OCI-LY1 (cell line): ENCODE results near the gene BMPR1A.

Experiments
- H2AFZ ChIP-seq: fragments of 200-600 bp; sonication (generic), shearing (Covaris generic); 2 replicates; pipeline ENCODE4 v1.6.0; 2014; ENCODE audit warnings: antibody characterized with exemption, mild to moderate bottlenecking, low read length
- H3F3A ChIP-seq: fragments of 200-600 bp; sonication (generic), shearing (Covaris generic); 2 replicates; pipeline ENCODE4 v1.6.0; 2014; ENCODE audit warnings: mild to moderate bottlenecking, antibody characterized with exemption, low read length, moderate library complexity; ENCODE audit not compliant: insufficient read depth
- H3K27ac ChIP-seq: fragments of 200-600 bp; sonication (generic); 2 replicates; pipeline ENCODE4 v1.5.1; 2014; ENCODE audit warnings: low read length, mixed run types, mild to moderate bottlenecking, low read depth; ENCODE audit not compliant: poor library complexity, severe bottlenecking
- H3K27me3 ChIP-seq: fragments of 200-600 bp; sonication (generic); 2 replicates; pipeline ENCODE4 v1.6.0; 2014; ENCODE audit warnings: antibody characterized with exemption, mild to moderate bottlenecking, low read length, moderate library complexity; ENCODE audit not compliant: insufficient read depth
- H3K36me3 ChIP-seq: fragments of 200-600 bp; sonication (generic); 2 replicates; pipeline ENCODE4 v1.6.1; 2014; ENCODE audit warnings: mild to moderate bottlenecking, antibody characterized with exemption, low read length, moderate library complexity, mixed read lengths; ENCODE audit not compliant: insufficient read depth
- H3K4me1 ChIP-seq: fragments of 200-600 bp; sonication (generic); 2 replicates; pipeline ENCODE4 v1.5.1; 2014; ENCODE audit warnings: mild to moderate bottlenecking, low read length, moderate library complexity; ENCODE audit not compliant: insufficient read depth, severe bottlenecking
- H3K4me2 ChIP-seq: fragments of 200-600 bp; sonication (generic), shearing (Covaris generic); 2 replicates; pipeline ENCODE4 v1.6.1; 2014; ENCODE audit warnings: low read length
- H3K4me3 ChIP-seq: fragments of 200-600 bp; sonication (generic); 2 replicates; pipeline ENCODE4 v1.5.1; 2014; ENCODE audit warnings: low read length, low read depth, mild to moderate bottlenecking, mixed read lengths; ENCODE audit not compliant: poor library complexity, severe bottlenecking
- H3K79me2 ChIP-seq: fragments of 200-600 bp; shearing (Covaris generic); 2 replicates; pipeline ENCODE4 v1.6.1; 2016; ENCODE audit warnings: mixed run types, low read length, mixed read lengths; ENCODE audit not compliant: insufficient read depth
- H3K9ac ChIP-seq: fragments of 200-600 bp; sonication (generic), shearing (Covaris generic); 2 replicates; pipeline ENCODE4 v1.6.1; 2014; ENCODE audit warnings: mild to moderate bottlenecking, low read length, mixed read lengths
- H3K9me2 ChIP-seq: fragments of 200-600 bp; sonication (generic), shearing (Covaris generic); 2 replicates; pipeline ENCODE4 v1.6.1; 2014; ENCODE audit warnings: low read depth, mild to moderate bottlenecking, low read length, mixed read lengths
- H3K9me3 ChIP-seq: fragments of 200-600 bp; shearing (Covaris generic); 2 replicates; pipeline ENCODE4 v1.6.1; 2014; ENCODE audit warnings: low read length, mixed read lengths
- H4K20me1 ChIP-seq: fragments of 200-600 bp; sonication (generic), shearing (Covaris generic); 2 replicates; pipeline ENCODE4 v1.6.0; 2016; ENCODE audit warnings: mild to moderate bottlenecking, low read length; ENCODE audit not compliant: insufficient read depth
- CTCF ChIP-seq: fragments of 200-600 bp; sonication (generic), shearing (Covaris generic); IDR thresholded peaks from 2 replicates; pipeline ENCODE4 v1.5.1; 2017; ENCODE audit warnings: mild to moderate bottlenecking, antibody characterized with exemption, low read length, moderate library complexity, mixed read lengths
- EZH2 ChIP-seq: fragments of 200-600 bp; sonication (generic), shearing (Covaris generic); IDR thresholded peaks from 2 replicates; pipeline ENCODE4 v1.8.0; 2017; ENCODE audit warnings: borderline replicate concordance, mixed run types, mild to moderate bottlenecking, antibody characterized with exemption, low read length, moderate library complexity, mixed read lengths

BMPR1A gene

GRCh38 chr10:86813101-86813500 is 56.7 kb downstream of the BMPR1A start:
- H3K36me3 ChIP-seq = no peaks in the 10 kb centered on the region
- H3K27me3 ChIP-seq = no peaks in the 10 kb centered on the region
- TF ChIP-seq CTCF = no peak
- no peak for TF ChIP-seq EZH2
- H3K79me2 ChIP-seq = no peaks in the 10 kb centered on the region
- H3F3A ChIP-seq = no peaks in the 10 kb centered on the region
- no peaks in the 10 kb centered on the region for H3K9me3 ChIP-seq
- H4K20me1 ChIP-seq = no peaks in the 10 kb centered on the region
- no peak overlapping the region for H3K27ac ChIP-seq
- H3K4me1 ChIP-seq = no peaks in the 10 kb centered on the region
- H3K9ac ChIP-seq = no peak overlapping the region
- no peak overlapping the region for H3K4me2 ChIP-seq
- H3K9me2 ChIP-seq = no peaks in the 10 kb centered on the region
- no peak overlapping the region for H2AFZ ChIP-seq
- H3K4me3 ChIP-seq = no peak overlapping the region

- Histone ChIP-seq H4K20me1 (no peaks in the 10 kb centered on the region), H3F3A (no peaks in the 10 kb centered on the region), H3K27ac (no peak overlapping the region), H3K4me2 (no peak overlapping the region), H2AFZ (no peak overlapping the region), H3K9me3 (no peaks in the 10 kb centered on the region), H3K36me3 (no peaks in the 10 kb centered on the region), H3K9ac (no peak overlapping the region), H3K4me1 (no peaks in the 10 kb centered on the region), H3K9me2 (no peaks in the 10 kb centered on the region), H3K27me3 (no peaks in the 10 kb centered on the region), H3K4me3 (no peak overlapping the region), H3K79me2 (no peaks in the 10 kb centered on the region)
- TF ChIP-seq CTCF (no peak), EZH2 (no peak)
Measured at GRCh38 chr10:86813982-86814381, 57.6 kb downstream of the BMPR1A start.

- H3K27ac ChIP-seq = no peak overlapping the region
- H3K4me3 ChIP-seq = no peak overlapping the region
- no peaks in the 10 kb centered on the region for H3F3A ChIP-seq
- TF ChIP-seq CTCF (no peak), EZH2 (no peak)
- H3K27me3 ChIP-seq = no peaks in the 10 kb centered on the region
- no peaks in the 10 kb centered on the region for H4K20me1 ChIP-seq
- no peak overlapping the region for H3K9ac ChIP-seq
- H3K9me3 ChIP-seq = no peaks in the 10 kb centered on the region
- no peak overlapping the region for H2AFZ ChIP-seq
- H3K4me1 ChIP-seq = no peaks in the 10 kb centered on the region
- H3K36me3 ChIP-seq = no peaks in the 10 kb centered on the region
- no peak overlapping the region for H3K4me2 ChIP-seq
- no peaks in the 10 kb centered on the region for H3K79me2 ChIP-seq
- no peaks in the 10 kb centered on the region for H3K9me2 ChIP-seq
Measured at GRCh38 chr10:86815035-86815617, 58.7 kb downstream of the BMPR1A start.
